ENCODE measurements around the gene ARFGEF3.
A peak's percentile ranks its signal among the peaks of the same experiment; 100 is the strongest.

Gene ARFGEF3

GRCh38 chr6:138296786-138297185 lies 135.0 kb downstream of the ARFGEF3 start:
- TF ChIP-seq CTCF (IDR thresholded peaks at IDR 0.05; ENCODE audit: low read depth, low read length, missing control alignments): no peak
- no peak overlapping the region for H3K4me3 ChIP-seq (replicated peaks; ENCODE audit: low read depth, low read length)
- no peak for DNase-seq (ENCODE audit: extremely low read depth, low read depth)

GRCh38 chr6:138297761-138298298 lies 136.1 kb downstream of the ARFGEF3 start:
- H3K4me3 ChIP-seq (replicated peaks; ENCODE audit: low read depth, low read length): no peak overlapping the region
- DNase-seq (ENCODE audit: extremely low read depth, low read depth): no peak
- no peak for TF ChIP-seq CTCF (IDR thresholded peaks at IDR 0.05; ENCODE audit: low read depth, low read length, missing control alignments)

- DNase-seq (ENCODE audit: extremely low read depth, low read depth): no peak
- TF ChIP-seq CTCF (IDR thresholded peaks at IDR 0.05; ENCODE audit: low read depth, low read length, missing control alignments): no peak
- no peak overlapping the region for H3K4me3 ChIP-seq (replicated peaks; ENCODE audit: low read depth, low read length)
Observed at GRCh38 chr6:138300469-138300868, 138.7 kb downstream of the ARFGEF3 start.

GRCh38 chr6:138302554-138302953 lies 140.8 kb downstream of the ARFGEF3 start:
- TF ChIP-seq CTCF (IDR thresholded peaks at IDR 0.05; ENCODE audit: low read depth, low read length, missing control alignments): no peak
- DNase-seq (ENCODE audit: extremely low read depth, low read depth): no peak
- no peak overlapping the region for H3K4me3 ChIP-seq (replicated peaks; ENCODE audit: low read depth, low read length)

GRCh38 chr6:138307352-138307751 lies 145.6 kb downstream of the ARFGEF3 start:
- TF ChIP-seq CTCF (IDR thresholded peaks at IDR 0.05; ENCODE audit: low read depth, low read length, missing control alignments): no peak
- no peak for DNase-seq (ENCODE audit: extremely low read depth, low read depth)
- H3K4me3 ChIP-seq (replicated peaks; ENCODE audit: low read depth, low read length): no peak overlapping the region

GRCh38 chr6:138307816-138308730 lies 146.3 kb downstream of the ARFGEF3 start:
- no peak for DNase-seq (ENCODE audit: extremely low read depth, low read depth)
- H3K4me3 ChIP-seq (replicated peaks; ENCODE audit: low read depth, low read length): no peak overlapping the region
- TF ChIP-seq CTCF (IDR thresholded peaks at IDR 0.05; ENCODE audit: low read depth, low read length, missing control alignments): peak; percentile 7
